GM12875 (cell line): ENCODE measurements around the gene FBXO36.

ENCODE experiments used
- H3K4me3 ChIP-seq: one replicate; pipeline ENCODE4 v1.5.1; 2011; ENCODE audit warnings: low read depth, low read length, control low read depth
- CTCF ChIP-seq: IDR thresholded peaks from 2 replicates; pipeline ENCODE4 v1.5.1; 2011; ENCODE audit warnings: low read depth, mild to moderate bottlenecking, control low read depth, inconsistent platforms, low read length, moderate library complexity, borderline replicate concordance; ENCODE audit not compliant: insufficient read depth

The FBXO36 gene

GRCh38 chr2:229922449-229923386 is at the start of gene FBXO36:
Gene FBXO36, plus strand, starts transcription at chr2:229922503. Its CDS starts 11 bp downstream, at chr2:229922514.
- no peak for TF ChIP-seq CTCF
- H3K4me3 ChIP-seq: peak within 1 kb of the TSS; percentile 77

GRCh38 chr2:229873123-229873581 is 49.2 kb upstream of the FBXO36 start:
- H3K4me3 ChIP-seq: no peak overlapping the region
- TF ChIP-seq CTCF: no peak

GRCh38 chr2:229874647-229875046 is 47.7 kb upstream of the FBXO36 start:
- no peak overlapping the region for H3K4me3 ChIP-seq
- TF ChIP-seq CTCF: no peak

- H3K4me3 ChIP-seq: no peak overlapping the region
- no peak for TF ChIP-seq CTCF
These were observed 46.8 kb upstream of the FBXO36 start for GRCh38 chr2:229875549-229875948.

GRCh38 chr2:229879191-229879950 is 42.9 kb upstream of the FBXO36 start:
- no peak overlapping the region for H3K4me3 ChIP-seq
- no peak for TF ChIP-seq CTCF

GRCh38 chr2:229880892-229881586 is 41.3 kb upstream of the FBXO36 start:
- H3K4me3 ChIP-seq: no peak overlapping the region
- no peak for TF ChIP-seq CTCF
